HEK293 (cell line): Measurements from ENCODE around the gene KIAA1191.

Experiments
- CTCF ChIP-seq: fragments of 450-650 bp; formaldehyde crosslinking; IDR thresholded peaks from 2 replicates; pipeline ENCODE4 v1.5.1; 2016; ENCODE audit warnings: missing biosample characterization, missing genetic modification characterization
- KLF8 ChIP-seq: fragments of 450-650 bp; formaldehyde crosslinking; IDR thresholded peaks from 2 replicates; pipeline ENCODE4 v1.5.1; 2016; ENCODE audit warnings: missing biosample characterization, missing genetic modification characterization
- SCRT1 ChIP-seq: fragments of 450-650 bp; formaldehyde crosslinking; IDR thresholded peaks from 2 replicates; pipeline ENCODE4 v1.5.1; 2016; ENCODE audit warnings: missing biosample characterization, missing genetic modification characterization, borderline replicate concordance
- YY1 ChIP-seq: fragments of 450-650 bp; formaldehyde crosslinking; IDR thresholded peaks from 2 replicates; pipeline ENCODE4 v1.5.1; 2018; ENCODE audit warnings: missing biosample characterization, missing genetic modification characterization
- ZNF558 ChIP-seq: fragments of 450-650 bp; formaldehyde crosslinking; IDR thresholded peaks from 2 replicates; pipeline ENCODE4 v1.5.1; 2016; ENCODE audit warnings: missing biosample characterization, missing genetic modification characterization
- ZNF660 ChIP-seq: fragments of 450-650 bp; IDR thresholded peaks from 2 replicates; pipeline ENCODE4 v1.5.1; 2018; ENCODE audit warnings: missing biosample characterization, mild to moderate bottlenecking, missing genetic modification characterization

- TF ChIP-seq CTCF (tag by site-specific recombination) (no peak), YY1 (no peak), ZNF558 (no peak), KLF8 (tag by site-specific recombination) (no peak), ZNF660 (tag by site-specific recombination) (no peak), SCRT1 (no peak)
These were observed 23.4 kb upstream of the KIAA1191 start for GRCh38 chr5:176384991-176385390.
